HepG2 (cell line): ENCODE results near the gene CASD1. TPM values are rescaled to one million over a fixed set of nuclear protein-coding genes. Genes with fewer than 3 reads are reported as not detected.

Source experiments
- ATAC-seq: fragments of 200-7000 bp; cut with Tn5 transposase; 3 replicates; pipeline ENCODE4 v1.9.1; 2020; ENCODE audit warnings: mild to moderate bottlenecking, moderate library complexity
- BruUV-seq: library from RNA; stranded (reverse); fragments of 400-500 nt; replicated peaks from 2 replicates; lab custom pipeline; 2021; lab: Mats Ljungman, UMichigan
- CTCF ChIA-PET: fragments of 300-600 bp; formaldehyde crosslinking; extraction: SDS; loops from one replicate; lab custom pipeline; 2021; ENCODE audit warnings: low total read pairs, inconsistent platforms, low intra/inter-chr PET ratio; lab: Yijun Ruan, JAX
- POLR2A ChIA-PET: fragments of 350-600 bp; sonication (Branson Sonifier 250); formaldehyde crosslinking; loops from one replicate; lab custom pipeline; 2020; ENCODE audit warnings: antibody characterized with exemption, inconsistent platforms; lab: Yijun Ruan, JAX
- DNase-seq: peaks from one replicate; pipeline ENCODE4 v3.0.0-alpha.2; 2015; ENCODE audit warnings: low spot score
- FAIRE-seq: peaks from 3 replicates; lab custom pipeline; 2011; peaks lifted over from hg19 to GRCh38; lab: Jason Lieb, UNC
- H2AFZ ChIP-seq: one replicate; pipeline ENCODE4 v1.6.1; 2011; ENCODE audit warnings: low read length, inconsistent platforms
- H3K27ac ChIP-seq: fragments of 300-600 bp; 3 replicates; pipeline ENCODE4 v1.8.0; 2011; ENCODE audit warnings: mixed run types, mild to moderate bottlenecking, mixed read lengths, low read length, inconsistent platforms; ENCODE audit not compliant: insufficient read depth; ENCODE audit errors: extremely low read length
- H3K27me3 ChIP-seq, 2 experiments: fragments of 200-600 bp in 1 of 2; 2 replicates in 1 of 2; 3 replicates in 1 of 2; pipeline versions ENCODE4 v1.6.0 to v1.8.0; 2011; ENCODE audit warnings: low read length in 2 of 2, mild to moderate bottlenecking in 2 of 2, moderate library complexity in 2 of 2, inconsistent platforms in 1 of 2; ENCODE audit not compliant: insufficient read depth in 2 of 2, control insufficient read depth in 1 of 2
- H3K36me3 ChIP-seq, 2 experiments: fragments of 200-600 bp in 1 of 2; replicated peaks in 1 of 2; 2 replicates in 1 of 2; 3 replicates in 1 of 2; pipeline versions ENCODE4 v1.5.1 to v1.8.0; 2011; ENCODE audit warnings: low read length in 2 of 2, inconsistent platforms in 1 of 2; ENCODE audit not compliant: insufficient read depth in 2 of 2, control insufficient read depth in 1 of 2
- H3K4me1 ChIP-seq: 2 replicates; pipeline ENCODE4 v1.5.1; 2012; ENCODE audit warnings: low read length, inconsistent platforms; ENCODE audit not compliant: insufficient read depth
- H3K4me2 ChIP-seq: 2 replicates; pipeline ENCODE4 v1.6.0; 2011; ENCODE audit warnings: low read depth, low read length, inconsistent platforms
- H3K4me3 ChIP-seq, 3 experiments: fragments of 200-600 bp in 1 of 3; sonication (generic), shearing (Covaris generic) in 1 of 3; replicated peaks in 1 of 3; 2 replicates each; pipeline ENCODE4 v1.5.1; 2011 to 2016; ENCODE audit warnings: low read length in 3 of 3, inconsistent platforms in 2 of 3, low read depth in 2 of 3, mild to moderate bottlenecking in 2 of 3, control low read depth in 1 of 3, mixed read lengths in 1 of 3; ENCODE audit not compliant: insufficient read depth in 1 of 3
- H3K79me2 ChIP-seq: one replicate; pipeline ENCODE4 v1.6.1; 2011; ENCODE audit warnings: low read length, inconsistent platforms; ENCODE audit not compliant: insufficient read depth
- H3K9ac ChIP-seq: 2 replicates; pipeline ENCODE4 v1.6.0; 2011; ENCODE audit warnings: mild to moderate bottlenecking, low read depth, low read length, inconsistent platforms; ENCODE audit not compliant: insufficient read depth
- H3K9me3 ChIP-seq: 2 replicates; pipeline ENCODE4 v1.5.1; 2012; ENCODE audit warnings: mild to moderate bottlenecking, low read length
- H4K20me1 ChIP-seq: 2 replicates; pipeline ENCODE4 v1.6.0; 2011; ENCODE audit warnings: inconsistent platforms, mild to moderate bottlenecking, low read length, moderate library complexity; ENCODE audit not compliant: insufficient read depth
- CHD4 ChIP-seq: fragments of 200-600 bp; sonication (generic); IDR thresholded peaks from 2 replicates; pipeline ENCODE4 v1.7.0; 2017; ENCODE audit warnings: mild to moderate bottlenecking, low read length, borderline replicate concordance
- HDAC2 ChIP-seq: sonication (generic); formaldehyde crosslinking; IDR thresholded peaks from 2 replicates; pipeline ENCODE4 v1.4.0; 2020; ENCODE audit warnings: missing genetic modification reagents
- KLF16 ChIP-seq, 2 experiments: sonication (generic) in 1 of 2; formaldehyde crosslinking in 1 of 2; IDR thresholded peaks; 2 replicates each; pipeline versions ENCODE4 v1.6.1 to v1.8.0; 2016 to 2023; ENCODE audit warnings: missing genetic modification reagents in 2 of 2, missing compliant biosample characterization in 1 of 2
- MEIS2 ChIP-seq: sonication (generic); formaldehyde crosslinking; IDR thresholded peaks from 2 replicates; pipeline ENCODE4 v1.9.0; 2021; ENCODE audit warnings: mild to moderate bottlenecking, missing genetic modification reagents
- NCOA1 ChIP-seq: sonication (generic); formaldehyde crosslinking; IDR thresholded peaks from 2 replicates; pipeline ENCODE4 v1.9.0; 2021; ENCODE audit warnings: missing genetic modification reagents
- NR2F2 ChIP-seq: IDR thresholded peaks from 2 replicates; pipeline ENCODE4 v1.6.1; 2012; ENCODE audit warnings: low read depth, inconsistent platforms, borderline replicate concordance
- NR2F6 ChIP-seq, 2 experiments: IDR thresholded peaks; 2 replicates each; pipeline ENCODE4 v1.6.1; 2016; ENCODE audit warnings: antibody characterized with exemption in 1 of 2, mild to moderate bottlenecking in 1 of 2
- PAXIP1 ChIP-seq: sonication (generic); formaldehyde crosslinking; conservative IDR thresholded peaks from 2 replicates; pipeline ENCODE4 v1.4.0; 2020; ENCODE audit warnings: mild to moderate bottlenecking, missing genetic modification reagents, moderate library complexity
- PCBP1 ChIP-seq: fragments of 200-400 bp; formaldehyde crosslinking; IDR thresholded peaks from 2 replicates; pipeline ENCODE4 v1.6.1; 2017; ENCODE audit warnings: mild to moderate bottlenecking, low read depth, low read length, borderline replicate concordance
- RFXAP ChIP-seq: sonication (generic); formaldehyde crosslinking; IDR thresholded peaks from 2 replicates; pipeline ENCODE4 v1.4.0; 2020; ENCODE audit warnings: missing genetic modification reagents, borderline replicate concordance
- SOX5 ChIP-seq: IDR thresholded peaks from 2 replicates; pipeline ENCODE4 v1.6.1; 2016; ENCODE audit warnings: borderline replicate concordance
- SOX6 ChIP-seq, 2 experiments: fragments of 450-650 bp in 1 of 2; sonication (generic) in 1 of 2; formaldehyde crosslinking in 1 of 2; IDR thresholded peaks; 2 replicates each; pipeline versions ENCODE4 v1.4.0 to v1.6.1; 2017 to 2020; ENCODE audit warnings: antibody characterized with exemption in 1 of 2, mild to moderate bottlenecking in 1 of 2, missing genetic modification reagents in 1 of 2
- SRSF4 ChIP-seq: fragments of 200-400 bp; formaldehyde crosslinking; IDR thresholded peaks from one replicate; pipeline ENCODE4 v1.6.1; 2018; ENCODE audit warnings: mild to moderate bottlenecking, low read depth, low read length, moderate library complexity; ENCODE audit not compliant: poor library complexity, severe bottlenecking
- THAP8 ChIP-seq: sonication (generic); formaldehyde crosslinking; IDR thresholded peaks from 2 replicates; pipeline ENCODE4 v1.5.1; 2020; ENCODE audit warnings: missing genetic modification reagents, mild to moderate bottlenecking, borderline replicate concordance
- ZBTB42 ChIP-seq: sonication (generic); formaldehyde crosslinking; IDR thresholded peaks from 2 replicates; pipeline ENCODE4 v1.5.0; 2020; ENCODE audit warnings: mild to moderate bottlenecking, missing genetic modification reagents
- ZNF253 ChIP-seq: sonication (generic); formaldehyde crosslinking; IDR thresholded peaks from 2 replicates; pipeline ENCODE4 v1.8.0; 2022; ENCODE audit warnings: mild to moderate bottlenecking, missing genetic modification reagents, borderline replicate concordance
- ZNF691 ChIP-seq: sonication (generic); formaldehyde crosslinking; IDR thresholded peaks from 2 replicates; pipeline ENCODE4 v1.4.0; 2020; ENCODE audit warnings: missing genetic modification reagents, low read depth, mild to moderate bottlenecking, borderline replicate concordance
- WGBS: methylation state at CpG from one replicate; pipeline ENCODE4 v1.1.6; 2017; ENCODE audit warnings: low lambda C conversion rate; 5-methylcytosine and 5-hydroxymethylcytosine counted together
- in situ Hi-C: cut with HindIII; loops from 2 replicates; pipeline ENCODE4 v1.10.0; 2017; ENCODE audit warnings: low pct_unique_long_range_greater_than_20kb; ENCODE audit not compliant: extremely low pct_ligation_motif_present
- intact Hi-C: fragments of 100-400 bp; cut with micrococcal nuclease; formaldehyde crosslinking; loops from one replicate; pipeline ENCODE4 v1.10.0; 2022; ENCODE audit not compliant: unreplicated experiment
- polyA plus RNA-seq, 8 experiments: library from polyadenylated mRNA; depleted of rRNA in 3 of 8; stranded (reverse) in 7 of 8; unstranded in 1 of 8; fragments of >200 nt; fragmentation: Illumina TruSeq in 4 of 8; extraction: Trizol in 4 of 8; gene quantifications; 2 replicates each; pipeline versions ENCODE4 v1.2.1 to v1.2.3, GENCODE V29; 2011 to 2016; ENCODE audit warnings: low read depth in 4 of 8, missing spikeins in 1 of 8, mixed read lengths in 1 of 8; ENCODE audit not compliant: insufficient read depth in 1 of 8
- total RNA-seq, 5 experiments: library from RNA; depleted of rRNA; stranded (reverse); fragments of >200 nt; fragmentation: Illumina TruSeq; extraction: Trizol; gene quantifications; 2 replicates each; pipeline ENCODE4 v1.2.3, GENCODE V29; 2016; ENCODE audit warnings: low read depth in 1 of 5

Gene CASD1
- total and polyA plus RNA-seq, 2 of the 13 experiments (the other 11 are each of a cell fraction or from before 2014, with no cell fraction given): 22.9 to 32.6 TPM

GRCh38 chr7:94559972-94560371 lies 50.4 kb downstream of the CASD1 start (continued):
- TF ChIP-seq HDAC2 (CRISPR knock-in tag) (peak; percentile 36; the same call in 1 of the 2 replicates), KLF16 (CRISPR knock-in tag; IDR thresholded peaks at IDR 0.05) (no peak), PAXIP1 (peak; percentile 54; the same call in 1 of the 2 replicates), SOX5 (CRISPR knock-in tag) (peak; percentile 62; the same call in 1 of the 2 replicates)

GRCh38 chr7:94561841-94562514 lies 52.4 kb downstream of the CASD1 start:
- Histone ChIP-seq H3K27ac (peak overlapping the region; percentile 73), H3K27me3 (no peaks in the 10 kb centered on the region), H3K9me3 (no peaks in the 10 kb centered on the region), H3K4me2 (peak overlapping the region; percentile 33), H4K20me1 (no peaks in the 10 kb centered on the region), H3K9ac (peak overlapping the region; percentile 50), H3K4me1 (peaks cover 41% of the 10 kb centered on the region), H3K36me3 (no peaks in the 10 kb centered on the region), H2AFZ (no peak overlapping the region), H3K79me2 (no peaks in the 10 kb centered on the region), H3K4me3 (no peak overlapping the region)
- FAIRE-seq (peak; percentile 88), DNase-seq (peak; percentile 97), ATAC-seq (peak; percentile 95)
- POLR2A ChIA-PET: interaction anchor here (0.8 to 1.8 kb wide), 7 partner anchors 15 to 96 kb away, joined by 3 to 9 read pairs (median 4); partner anchors contain the start of gene SGCE
- intact Hi-C loops (loop anchor here (5.0 to 10.0 kb wide), 4 partner anchors 80 to 410 kb away; partner anchors contain the start of gene PPP1R9A), in situ Hi-C loops (no loop called here)
- 5% methylated on average over 2 of the region's 2 CpGs for WGBS
- BruUV-seq: no TSS peak
- CTCF ChIA-PET: no interaction called here
- no peak for TF ChIP-seq ZNF253 (CRISPR knock-in tag)
- TF ChIP-seq CHD4: no peak; the same call in 1 of the 2 replicates
- TF ChIP-seq NCOA1: no peak
- TF ChIP-seq NR2F2: peak; percentile 96
- 0 out of 2 replicates have a peak, but pooled peaks have one; percentile 50 for TF ChIP-seq MEIS2 (CRISPR knock-in tag)
- peak; percentile 41; the same call in 1 of the 2 replicates for TF ChIP-seq RFXAP
- no peak for TF ChIP-seq ZBTB42
- no peak for TF ChIP-seq SRSF4
- no peak for TF ChIP-seq THAP8 (CRISPR knock-in tag)
- TF ChIP-seq PCBP1: no peak
- no peak for TF ChIP-seq ZNF691
- no peak for TF ChIP-seq SOX6 (IDR thresholded peaks at IDR 0.05)
- TF ChIP-seq SOX6 (CRISPR knock-in tag; IDR thresholded peaks at IDR 0.05): peak; percentile 99
- peak; percentile 96 for TF ChIP-seq NR2F6 (IDR thresholded peaks at IDR 0.05)
- peak; percentile 93 for TF ChIP-seq NR2F6 (CRISPR knock-in tag; IDR thresholded peaks at IDR 0.05)
